Nephron (organoid): ENCODE data around the gene ADD3.

Experiments
- H3K27ac Mint-ChIP-seq, 3 experiments: 2 replicates each; pipeline ENCODE4 v1.8.0; 2020; ENCODE audit warnings: mixed read lengths in 3 of 3, mild to moderate bottlenecking in 2 of 3, moderate library complexity in 1 of 3
- H3K27me3 Mint-ChIP-seq: 2 replicates; pipeline ENCODE4 v1.8.0; 2021; ENCODE audit warnings: low read depth, mild to moderate bottlenecking, moderate library complexity, mixed read lengths
- H3K36me3 Mint-ChIP-seq: 2 replicates; pipeline ENCODE4 v1.8.0; 2020; ENCODE audit warnings: low read depth, mixed read lengths
- H3K4me1 Mint-ChIP-seq: 2 replicates; pipeline ENCODE4 v1.8.0; 2020; ENCODE audit warnings: mixed read lengths
- H3K4me3 Mint-ChIP-seq, 3 experiments: 2 replicates each; pipeline ENCODE4 v1.8.0; 2020; ENCODE audit warnings: mild to moderate bottlenecking in 3 of 3, mixed read lengths in 3 of 3, moderate library complexity in 2 of 3
- H3K9me3 Mint-ChIP-seq: 2 replicates; pipeline ENCODE4 v1.8.0; 2020; ENCODE audit warnings: mixed read lengths
- TF ChIP-seq, protein P1 (sequence below), 3 experiments: fragments of 200-600 bp; sonication (generic); IDR thresholded peaks; one replicate each; pipeline ENCODE4 v1.5.0; 2021; ENCODE audit warnings: antibody characterized with exemption in 3 of 3; ENCODE audit not compliant: unreplicated experiment in 3 of 3

ADD3 gene

DNA sequence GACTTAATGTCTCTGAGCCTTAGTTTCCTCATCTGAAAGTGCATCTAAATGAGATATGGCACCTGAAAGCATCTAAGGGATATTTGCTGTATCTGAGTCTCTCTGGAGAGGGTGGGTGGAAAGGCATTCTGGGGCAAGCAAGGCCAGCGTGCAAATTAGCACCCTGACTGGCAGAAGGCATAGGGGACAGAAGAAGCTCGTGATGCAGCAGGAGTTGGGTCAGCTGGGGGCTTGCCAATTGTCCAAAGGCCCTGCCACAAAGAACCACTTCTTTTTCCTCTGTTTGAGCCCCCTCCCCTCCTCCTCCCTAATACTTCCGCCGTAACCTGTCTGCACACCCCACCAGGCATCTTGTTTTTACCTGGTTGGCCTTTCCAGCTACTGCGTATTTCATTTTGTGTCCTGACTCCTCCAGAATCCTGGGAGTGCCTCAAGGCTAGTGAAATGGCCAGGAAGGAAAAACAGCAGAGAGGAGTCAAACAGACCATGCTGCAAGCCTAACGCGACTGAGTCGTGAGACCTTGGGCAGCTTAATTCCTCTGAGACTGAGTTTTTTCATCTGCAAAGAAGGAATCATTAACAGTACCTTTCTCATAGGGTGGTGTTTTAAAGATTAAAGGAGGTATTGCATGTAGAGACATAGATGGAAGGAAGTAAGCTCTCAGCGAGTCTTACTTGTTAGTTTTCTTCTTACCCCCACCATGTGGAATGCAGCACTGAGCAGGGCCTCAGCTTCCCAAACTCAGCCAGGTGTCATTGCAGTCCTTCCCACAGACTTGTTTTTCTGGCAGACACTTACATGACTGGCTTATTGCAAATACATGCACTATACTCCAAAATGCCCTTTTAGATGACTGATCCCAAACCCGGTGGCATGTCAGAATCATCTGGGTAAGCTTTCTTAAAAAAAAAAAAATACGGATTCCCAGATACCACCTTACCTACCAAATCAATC, 150.5 kb downstream of the ADD3 start:
- Mint-ChIP-seq H3K4me1 (peaks cover 7% of the 10 kb centered on the region), H3K9me3 (no peaks in the 10 kb centered on the region), H3K4me3 (no peak overlapping the region), H3K27me3 (peaks cover 24% of the 10 kb centered on the region), H3K36me3 (no peaks in the 10 kb centered on the region), H3K27ac (no peak overlapping the region)
- TF ChIP-seq, protein P1, sequence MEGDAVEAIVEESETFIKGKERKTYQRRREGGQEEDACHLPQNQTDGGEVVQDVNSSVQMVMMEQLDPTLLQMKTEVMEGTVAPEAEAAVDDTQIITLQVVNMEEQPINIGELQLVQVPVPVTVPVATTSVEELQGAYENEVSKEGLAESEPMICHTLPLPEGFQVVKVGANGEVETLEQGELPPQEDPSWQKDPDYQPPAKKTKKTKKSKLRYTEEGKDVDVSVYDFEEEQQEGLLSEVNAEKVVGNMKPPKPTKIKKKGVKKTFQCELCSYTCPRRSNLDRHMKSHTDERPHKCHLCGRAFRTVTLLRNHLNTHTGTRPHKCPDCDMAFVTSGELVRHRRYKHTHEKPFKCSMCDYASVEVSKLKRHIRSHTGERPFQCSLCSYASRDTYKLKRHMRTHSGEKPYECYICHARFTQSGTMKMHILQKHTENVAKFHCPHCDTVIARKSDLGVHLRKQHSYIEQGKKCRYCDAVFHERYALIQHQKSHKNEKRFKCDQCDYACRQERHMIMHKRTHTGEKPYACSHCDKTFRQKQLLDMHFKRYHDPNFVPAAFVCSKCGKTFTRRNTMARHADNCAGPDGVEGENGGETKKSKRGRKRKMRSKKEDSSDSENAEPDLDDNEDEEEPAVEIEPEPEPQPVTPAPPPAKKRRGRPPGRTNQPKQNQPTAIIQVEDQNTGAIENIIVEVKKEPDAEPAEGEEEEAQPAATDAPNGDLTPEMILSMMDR (IDR thresholded peaks at IDR 0.05; ENCODE audit: unreplicated experiment in 3 of 3): no peak

DNA sequence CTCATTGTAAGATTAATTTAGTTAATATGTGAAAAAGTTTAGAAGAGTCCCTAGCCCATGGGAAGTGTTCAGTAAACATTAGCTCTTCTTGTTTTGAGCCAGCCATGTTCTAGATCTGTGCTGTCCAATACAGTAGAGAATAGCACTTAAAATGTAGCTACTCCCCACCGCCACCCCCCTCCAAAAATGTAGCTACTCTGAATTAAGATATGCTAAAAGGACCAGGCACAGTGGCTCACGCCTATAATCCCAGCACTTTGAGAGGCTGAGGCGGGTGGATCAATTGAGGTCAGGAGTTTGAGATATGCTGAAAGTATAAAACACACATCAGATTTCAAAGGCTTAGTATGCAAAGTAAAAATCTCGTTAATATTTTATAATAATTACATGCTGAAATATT, 152.3 kb downstream of the ADD3 start:
- Mint-ChIP-seq H3K36me3 (no peaks in the 10 kb centered on the region), H3K9me3 (no peaks in the 10 kb centered on the region), H3K4me1 (no peaks in the 10 kb centered on the region), H3K27me3 (peaks cover 35% of the 10 kb centered on the region), H3K27ac (no peak overlapping the region), H3K4me3 (no peak overlapping the region)
- TF ChIP-seq, protein P1 (IDR thresholded peaks at IDR 0.05; ENCODE audit: unreplicated experiment in 3 of 3): no peak

DNA sequence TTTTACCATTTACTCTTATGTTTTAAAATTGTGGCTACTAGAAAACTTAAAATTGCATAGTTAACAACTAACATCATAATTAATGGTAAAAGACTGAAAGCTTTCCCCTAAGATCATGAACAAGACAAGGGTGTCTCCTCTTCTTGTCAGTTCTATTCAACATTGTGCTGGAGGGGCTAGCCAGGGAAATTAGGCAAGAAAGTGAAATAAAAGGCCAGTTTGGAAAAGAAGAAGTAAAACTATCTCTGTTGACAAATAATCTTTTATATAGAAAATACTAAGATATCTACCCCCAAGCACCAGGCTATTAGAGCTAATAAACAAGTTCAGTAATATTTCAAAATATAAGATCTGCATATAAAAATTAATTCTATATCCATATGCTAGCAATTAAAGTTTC, 152.7 kb downstream of the ADD3 start:
- H3K4me3 Mint-ChIP-seq: no peak overlapping the region
- no peak overlapping the region for H3K27ac Mint-ChIP-seq
- no peaks in the 10 kb centered on the region for H3K9me3 Mint-ChIP-seq
- TF ChIP-seq, protein P1 (IDR thresholded peaks at IDR 0.05; ENCODE audit: unreplicated experiment in 3 of 3): no peak
- no peaks in the 10 kb centered on the region for H3K36me3 Mint-ChIP-seq
- peaks cover 39% of the 10 kb centered on the region for H3K27me3 Mint-ChIP-seq
- H3K4me1 Mint-ChIP-seq: no peaks in the 10 kb centered on the region

DNA sequence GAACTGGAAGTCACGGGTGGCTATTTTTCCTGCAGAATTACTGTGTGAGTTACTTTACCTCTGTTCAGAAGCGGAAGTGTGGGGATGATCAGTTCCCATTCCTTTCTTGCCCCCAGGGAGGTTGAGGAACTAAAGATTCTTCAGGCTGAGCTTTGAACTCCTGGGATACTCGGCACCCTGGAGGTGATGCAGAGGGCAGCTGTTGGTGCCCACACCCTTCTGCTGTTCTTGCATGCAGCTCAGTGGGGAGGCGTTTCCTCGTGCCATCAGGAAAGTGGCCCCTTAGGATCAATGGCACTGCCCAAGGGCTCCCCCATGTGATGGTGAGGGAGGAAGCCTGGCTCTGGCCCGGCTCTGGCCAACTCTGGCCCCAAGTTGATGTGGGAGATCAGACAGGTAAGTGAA, 155.0 kb downstream of the ADD3 start:
- TF ChIP-seq, protein P1 (IDR thresholded peaks at IDR 0.05; ENCODE audit: unreplicated experiment in 3 of 3): no peak
- Mint-ChIP-seq H3K27me3 (peaks cover 57% of the 10 kb centered on the region), H3K9me3 (no peaks in the 10 kb centered on the region), H3K4me1 (no peaks in the 10 kb centered on the region), H3K27ac (no peak overlapping the region), H3K36me3 (no peaks in the 10 kb centered on the region), H3K4me3 (no peak overlapping the region)

DNA sequence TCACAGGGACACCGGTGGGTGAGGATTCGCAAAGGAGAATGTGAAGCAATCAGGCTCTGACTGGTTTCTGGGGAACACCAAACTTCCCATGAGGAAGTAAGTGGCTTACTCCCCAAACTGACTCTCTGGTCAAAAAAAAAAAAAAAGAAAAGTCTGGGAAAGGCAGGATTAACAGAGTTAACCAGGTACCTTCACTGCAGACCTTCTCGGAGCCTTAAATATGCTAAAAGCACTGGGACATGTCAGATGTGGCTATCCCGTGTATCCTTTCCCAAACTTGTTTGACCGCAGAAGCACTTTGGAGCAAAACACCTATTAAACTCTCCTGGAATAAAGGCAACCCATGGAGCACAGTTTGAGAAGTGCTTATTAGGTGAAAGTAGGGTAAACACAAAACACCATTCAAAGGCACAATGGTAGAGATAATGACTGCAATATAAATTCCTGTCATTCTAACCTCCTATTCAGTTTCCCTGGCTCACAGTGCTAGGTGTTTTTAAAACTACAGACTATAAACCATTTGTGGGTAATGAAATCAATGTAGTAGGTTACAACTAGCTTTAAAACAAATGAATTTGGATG, 155.5 kb downstream of the ADD3 start:
- Mint-ChIP-seq H3K27ac (no peak overlapping the region), H3K36me3 (no peaks in the 10 kb centered on the region), H3K4me1 (peaks cover 4% of the 10 kb centered on the region), H3K4me3 (no peak overlapping the region), H3K9me3 (no peaks in the 10 kb centered on the region), H3K27me3 (peaks cover 58% of the 10 kb centered on the region)
- TF ChIP-seq, protein P1 (IDR thresholded peaks at IDR 0.05; ENCODE audit: unreplicated experiment in 3 of 3): no peak
